WTC11 (cell line): Measurements from ENCODE around the gene TBCCD1. TPM values are rescaled to one million over a fixed set of nuclear protein-coding genes. Genes with fewer than 3 reads are reported as not detected.

ENCODE experiments used
- ATAC-seq: fragments of 200-7000 bp; cut with Tn5 transposase; 2 replicates; pipeline ENCODE4 v1.10.0; 2021; ENCODE audit warnings: mild to moderate bottlenecking, moderate library complexity
- CTCF ChIA-PET: fragments of 300-600 bp; sonication (Branson Sonifier 250); formaldehyde crosslinking; loops from one replicate; lab custom pipeline; 2021; ENCODE audit warnings: antibody characterized with exemption; lab: Charles Lee
- POLR2A ChIA-PET: fragments of 350-600 bp; sonication (Branson Sonifier 250); formaldehyde crosslinking; loops from one replicate; lab custom pipeline; 2021; ENCODE audit warnings: antibody characterized with exemption; lab: Charles Lee
- DNase-seq: peaks from one replicate; pipeline ENCODE4 v3.0.0; 2021; ENCODE audit warnings: low spot score
- H3K27ac Mint-ChIP-seq: 2 replicates; pipeline ENCODE4 v1.8.0; 2021; ENCODE audit warnings: mixed read lengths
- H3K27me3 Mint-ChIP-seq: 2 replicates; pipeline ENCODE4 v1.8.0; 2021; ENCODE audit warnings: low read depth, mild to moderate bottlenecking, moderate library complexity, mixed read lengths
- H3K36me3 Mint-ChIP-seq: 2 replicates; pipeline ENCODE4 v1.8.0; 2021; ENCODE audit warnings: mixed read lengths
- H3K4me1 Mint-ChIP-seq: 2 replicates; pipeline ENCODE4 v1.8.0; 2022; ENCODE audit warnings: mixed read lengths
- H3K4me3 Mint-ChIP-seq: 2 replicates; pipeline ENCODE4 v1.8.0; 2021; ENCODE audit warnings: mild to moderate bottlenecking, moderate library complexity, mixed read lengths
- H3K9me3 Mint-ChIP-seq: 2 replicates; pipeline ENCODE4 v1.8.0; 2021; ENCODE audit warnings: mixed read lengths
- CBFB ChIP-seq: sonication (generic); formaldehyde crosslinking; IDR thresholded peaks from 2 replicates; pipeline ENCODE4 v1.8.1; 2022; ENCODE audit warnings: mild to moderate bottlenecking, low read depth, missing genetic modification reagents
- ELF4 ChIP-seq: sonication (generic); formaldehyde crosslinking; IDR thresholded peaks from 2 replicates; pipeline ENCODE4 v1.8.1; 2022; ENCODE audit warnings: low read depth, mild to moderate bottlenecking, moderate library complexity, missing genetic modification reagents
- ESRRA ChIP-seq: sonication (generic); formaldehyde crosslinking; IDR thresholded peaks from 2 replicates; pipeline ENCODE4 v1.8.1; 2022; ENCODE audit warnings: mild to moderate bottlenecking, missing genetic modification reagents, borderline replicate concordance
- ETV6 ChIP-seq: sonication (generic); formaldehyde crosslinking; IDR thresholded peaks from 2 replicates; pipeline ENCODE4 v1.8.1; 2022; ENCODE audit warnings: mild to moderate bottlenecking, missing genetic modification reagents
- NFE2L1 ChIP-seq: sonication (generic); formaldehyde crosslinking; IDR thresholded peaks from 2 replicates; pipeline ENCODE4 v1.8.1; 2023; ENCODE audit warnings: missing genetic modification reagents
- NFYB ChIP-seq: sonication (generic); formaldehyde crosslinking; conservative IDR thresholded peaks from 2 replicates; pipeline ENCODE4 v1.8.0; 2022; ENCODE audit warnings: low read depth, missing genetic modification reagents
- NR2C2 ChIP-seq: sonication (generic); formaldehyde crosslinking; IDR thresholded peaks from 2 replicates; pipeline ENCODE4 v1.8.0; 2022; ENCODE audit warnings: mild to moderate bottlenecking, missing genetic modification reagents
- NR3C1 ChIP-seq: sonication (generic); formaldehyde crosslinking; conservative IDR thresholded peaks from 2 replicates; pipeline ENCODE4 v1.8.1; 2023; ENCODE audit warnings: low read depth, mild to moderate bottlenecking, missing genetic modification reagents
- SMAD3 ChIP-seq: sonication (generic); formaldehyde crosslinking; IDR thresholded peaks from 2 replicates; pipeline ENCODE4 v1.8.0; 2022; ENCODE audit warnings: missing genetic modification reagents, mild to moderate bottlenecking, borderline replicate concordance
- SMAD4 ChIP-seq: sonication (generic); formaldehyde crosslinking; IDR thresholded peaks from 2 replicates; pipeline ENCODE4 v1.8.0; 2022; ENCODE audit warnings: mild to moderate bottlenecking, missing genetic modification reagents
- SP1 ChIP-seq: sonication (generic); formaldehyde crosslinking; conservative IDR thresholded peaks from 2 replicates; pipeline ENCODE4 v1.8.1; 2022; ENCODE audit warnings: missing genetic modification reagents
- TCF7 ChIP-seq: sonication (generic); formaldehyde crosslinking; IDR thresholded peaks from 2 replicates; pipeline ENCODE4 v1.8.0; 2022; ENCODE audit warnings: mild to moderate bottlenecking, low read depth, missing genetic modification reagents, moderate library complexity
- TEAD4 ChIP-seq: sonication (generic); formaldehyde crosslinking; IDR thresholded peaks from 2 replicates; pipeline ENCODE4 v1.8.0; 2022; ENCODE audit warnings: mild to moderate bottlenecking, missing genetic modification reagents
- ZNF121 ChIP-seq: sonication (generic); formaldehyde crosslinking; IDR thresholded peaks from 2 replicates; pipeline ENCODE4 v1.8.0; 2023; ENCODE audit warnings: missing genetic modification reagents
- ZNF232 ChIP-seq: sonication (generic); formaldehyde crosslinking; IDR thresholded peaks from 2 replicates; pipeline ENCODE4 v1.8.0; 2022; ENCODE audit warnings: mild to moderate bottlenecking, missing genetic modification reagents
- ZNF396 ChIP-seq: fragments of 250-450 bp; sonication (Bioruptor Pico); IDR thresholded peaks from 2 replicates; pipeline ENCODE4 v1.8.0; 2021; ENCODE audit warnings: mild to moderate bottlenecking, moderate library complexity, borderline replicate concordance
- ZNF532 ChIP-seq: fragments of 250-450 bp; sonication (Bioruptor Pico); IDR thresholded peaks from 2 replicates; pipeline ENCODE4 v1.9.0; 2021; ENCODE audit warnings: mild to moderate bottlenecking, borderline replicate concordance
- ZNF671 ChIP-seq: fragments of 250-450 bp; sonication (Bioruptor Pico); IDR thresholded peaks from 2 replicates; pipeline ENCODE4 v1.8.0; 2021; ENCODE audit warnings: mild to moderate bottlenecking
- total RNA-seq: library from RNA; stranded (reverse); gene quantifications from 3 replicates; pipeline ENCODE4 v1.2.3, GENCODE V29; 2021
- TF ChIP-seq, protein P1 (sequence below): fragments of 250-450 bp; sonication (Bioruptor Pico); IDR thresholded peaks from 2 replicates; pipeline ENCODE4 v1.9.0; 2021; ENCODE audit warnings: moderate library complexity, mild to moderate bottlenecking, inconsistent platforms, borderline replicate concordance
- TF ChIP-seq, protein P2 (sequence below): sonication (generic); formaldehyde crosslinking; IDR thresholded peaks from 2 replicates; pipeline ENCODE4 v1.8.1; 2022; ENCODE audit warnings: mild to moderate bottlenecking, moderate library complexity, missing genetic modification reagents
- TF ChIP-seq, protein P3 (sequence below): sonication (generic); formaldehyde crosslinking; IDR thresholded peaks from 2 replicates; pipeline ENCODE4 v1.8.1; 2023; ENCODE audit warnings: mild to moderate bottlenecking, missing genetic modification reagents, moderate library complexity
- TF ChIP-seq, protein P4 (sequence below): fragments of 250-450 bp; sonication (Bioruptor Pico); IDR thresholded peaks from 2 replicates; pipeline ENCODE4 v1.9.0; 2021; ENCODE audit warnings: mild to moderate bottlenecking
- TF ChIP-seq, protein P5 (sequence below): sonication (generic); formaldehyde crosslinking; conservative IDR thresholded peaks from 2 replicates; pipeline ENCODE4 v1.8.1; 2022; ENCODE audit warnings: mild to moderate bottlenecking, missing genetic modification reagents

The TBCCD1 gene
- total RNA-seq, 1 experiment from 2014 or later = 10.6 TPM

DNA sequence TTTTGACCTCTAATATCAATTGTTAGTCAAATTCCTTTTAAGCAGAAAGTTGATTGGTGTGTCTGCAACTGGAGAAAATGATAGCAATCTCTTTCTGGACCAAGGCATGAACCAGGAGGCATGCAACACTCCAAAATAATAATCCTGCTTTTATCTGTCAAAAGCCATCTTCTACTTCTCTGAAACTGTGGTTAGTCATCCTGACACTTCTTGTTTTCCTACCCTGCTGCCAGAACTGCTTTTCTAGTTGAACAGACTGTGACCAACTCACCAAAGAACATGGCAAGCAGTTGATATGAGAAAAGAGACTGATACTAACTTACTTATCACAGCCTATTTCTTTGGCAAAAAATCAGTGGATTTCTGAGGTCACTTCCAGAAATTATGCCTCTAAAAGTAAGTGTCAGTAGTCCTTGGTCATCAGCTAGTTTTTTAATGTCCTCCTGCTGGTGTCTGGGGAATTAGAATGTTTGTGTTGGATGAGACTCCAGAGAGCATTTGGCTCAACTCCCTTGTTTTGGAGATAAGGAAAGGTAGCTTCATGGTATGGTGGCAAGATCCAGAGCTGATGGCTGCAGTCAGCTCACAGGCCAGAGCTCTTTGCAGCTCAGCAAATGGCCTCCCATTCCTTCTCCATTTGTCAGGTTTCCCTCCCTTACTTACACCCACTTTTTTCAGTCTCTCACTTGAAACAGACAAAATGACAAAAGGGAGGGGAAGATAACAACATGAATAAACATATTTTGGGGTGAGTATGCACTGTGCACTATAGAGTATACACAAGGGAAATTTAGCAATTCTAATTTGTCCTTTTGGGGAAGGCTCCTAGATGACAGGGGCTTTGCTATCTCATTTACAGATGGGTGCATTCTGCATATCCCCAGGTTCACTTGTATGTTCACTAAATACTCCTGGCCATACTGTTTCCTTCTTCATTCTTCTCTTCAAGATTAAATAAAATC, 30.0 kb downstream of the TBCCD1 start:
- DNase-seq = no peak
- CTCF ChIA-PET = interaction anchor here (1.1 to 3.8 kb wide), 2 partner anchors 78 to 277 kb away, joined by 5 to 38 read pairs; no protein-coding TSS in a partner anchor
- no peak for TF ChIP-seq ETV6 (CRISPR knock-in tag)
- no peak for TF ChIP-seq CBFB (CRISPR knock-in tag)
- TF ChIP-seq ESRRA = no peak
- TF ChIP-seq, protein P1, sequence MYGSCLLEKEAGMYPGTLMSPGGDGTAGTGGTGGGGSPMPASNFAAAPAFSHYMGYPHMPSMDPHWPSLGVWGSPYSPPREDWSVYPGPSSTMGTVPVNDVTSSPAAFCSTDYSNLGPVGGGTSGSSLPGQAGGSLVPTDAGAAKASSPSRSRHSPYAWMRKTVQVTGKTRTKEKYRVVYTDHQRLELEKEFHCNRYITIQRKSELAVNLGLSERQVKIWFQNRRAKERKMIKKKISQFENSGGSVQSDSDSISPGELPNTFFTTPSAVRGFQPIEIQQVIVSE (CRISPR knock-in tag) = no peak
- TF ChIP-seq ELF4 (CRISPR knock-in tag) = no peak
- TF ChIP-seq ZNF671 (CRISPR knock-in tag) = no peak
- no peak for TF ChIP-seq SP1 (CRISPR knock-in tag)
- TF ChIP-seq ZNF532 = no peak
- TF ChIP-seq, all 79 proteins: peak for 0
- Mint-ChIP-seq H3K9me3 (no peaks in the 10 kb centered on the region), H3K27ac (no peak overlapping the region), H3K36me3 (no peaks in the 10 kb centered on the region), H3K4me3 (no peak overlapping the region), H3K27me3 (no peaks in the 10 kb centered on the region), H3K4me1 (peaks cover 10% of the 10 kb centered on the region)
- POLR2A ChIA-PET = no interaction called here
- no peak for ATAC-seq

DNA sequence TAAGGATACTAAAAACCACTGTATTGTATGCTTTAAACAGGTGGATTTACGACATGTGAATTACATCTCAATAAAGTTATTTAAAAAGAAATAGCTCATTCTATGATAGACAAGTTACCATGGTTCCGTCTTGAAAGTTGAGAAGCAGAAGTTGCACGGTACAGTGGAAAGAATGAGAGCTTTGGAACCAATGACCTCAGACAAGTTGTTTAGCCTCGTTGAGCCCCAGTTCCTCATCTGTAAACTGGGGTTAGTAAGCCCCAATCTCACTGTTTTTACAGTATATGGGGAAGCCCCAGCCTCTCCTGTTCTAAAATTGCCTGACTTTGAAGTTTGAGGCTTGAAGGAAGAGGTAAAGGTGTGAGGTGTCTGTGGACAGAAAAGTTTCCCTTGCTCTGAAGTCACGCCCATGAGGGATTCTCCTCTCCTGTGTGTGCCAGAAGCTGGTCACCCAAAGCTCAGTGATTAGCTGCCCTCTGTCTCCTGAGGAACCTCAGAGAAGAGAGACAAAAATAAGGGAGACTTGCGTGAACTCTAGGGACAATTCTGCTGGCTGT, 32.9 kb downstream of the TBCCD1 start:
- Mint-ChIP-seq H3K4me1 (peaks cover 17% of the 10 kb centered on the region), H3K9me3 (peaks cover 5% of the 10 kb centered on the region), H3K36me3 (no peaks in the 10 kb centered on the region), H3K27me3 (no peaks in the 10 kb centered on the region), H3K27ac (no peak overlapping the region), H3K4me3 (no peak overlapping the region)
- CTCF ChIA-PET = interaction anchor here (0.6 to 3.8 kb wide), 3 partner anchors 115 to 280 kb away, joined by 3 to 38 read pairs (median 4); no protein-coding TSS in a partner anchor
- POLR2A ChIA-PET = no interaction called here
- DNase-seq = no peak
- ATAC-seq = no peak
- no peak for TF ChIP-seq NR2C2 (CRISPR knock-in tag)
- TF ChIP-seq TCF7 (CRISPR knock-in tag) = no peak
- TF ChIP-seq TEAD4 (CRISPR knock-in tag) = no peak
- TF ChIP-seq SMAD3 (CRISPR knock-in tag) = no peak
- TF ChIP-seq, protein P2, sequence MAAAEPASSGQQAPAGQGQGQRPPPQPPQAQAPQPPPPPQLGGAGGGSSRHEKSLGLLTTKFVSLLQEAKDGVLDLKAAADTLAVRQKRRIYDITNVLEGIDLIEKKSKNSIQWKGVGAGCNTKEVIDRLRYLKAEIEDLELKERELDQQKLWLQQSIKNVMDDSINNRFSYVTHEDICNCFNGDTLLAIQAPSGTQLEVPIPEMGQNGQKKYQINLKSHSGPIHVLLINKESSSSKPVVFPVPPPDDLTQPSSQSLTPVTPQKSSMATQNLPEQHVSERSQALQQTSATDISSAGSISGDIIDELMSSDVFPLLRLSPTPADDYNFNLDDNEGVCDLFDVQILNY = no peak
- TF ChIP-seq ZNF396 = no peak
- TF ChIP-seq SMAD4 (CRISPR knock-in tag) = no peak
- no peak for TF ChIP-seq ZNF121 (CRISPR knock-in tag)
- TF ChIP-seq, protein P3, sequence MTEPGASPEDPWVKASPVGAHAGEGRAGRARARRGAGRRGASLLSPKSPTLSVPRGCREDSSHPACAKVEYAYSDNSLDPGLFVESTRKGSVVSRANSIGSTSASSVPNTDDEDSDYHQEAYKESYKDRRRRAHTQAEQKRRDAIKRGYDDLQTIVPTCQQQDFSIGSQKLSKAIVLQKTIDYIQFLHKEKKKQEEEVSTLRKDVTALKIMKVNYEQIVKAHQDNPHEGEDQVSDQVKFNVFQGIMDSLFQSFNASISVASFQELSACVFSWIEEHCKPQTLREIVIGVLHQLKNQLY (CRISPR knock-in tag) = no peak
- no peak for TF ChIP-seq NFYB (CRISPR knock-in tag)
- TF ChIP-seq, protein P4, sequence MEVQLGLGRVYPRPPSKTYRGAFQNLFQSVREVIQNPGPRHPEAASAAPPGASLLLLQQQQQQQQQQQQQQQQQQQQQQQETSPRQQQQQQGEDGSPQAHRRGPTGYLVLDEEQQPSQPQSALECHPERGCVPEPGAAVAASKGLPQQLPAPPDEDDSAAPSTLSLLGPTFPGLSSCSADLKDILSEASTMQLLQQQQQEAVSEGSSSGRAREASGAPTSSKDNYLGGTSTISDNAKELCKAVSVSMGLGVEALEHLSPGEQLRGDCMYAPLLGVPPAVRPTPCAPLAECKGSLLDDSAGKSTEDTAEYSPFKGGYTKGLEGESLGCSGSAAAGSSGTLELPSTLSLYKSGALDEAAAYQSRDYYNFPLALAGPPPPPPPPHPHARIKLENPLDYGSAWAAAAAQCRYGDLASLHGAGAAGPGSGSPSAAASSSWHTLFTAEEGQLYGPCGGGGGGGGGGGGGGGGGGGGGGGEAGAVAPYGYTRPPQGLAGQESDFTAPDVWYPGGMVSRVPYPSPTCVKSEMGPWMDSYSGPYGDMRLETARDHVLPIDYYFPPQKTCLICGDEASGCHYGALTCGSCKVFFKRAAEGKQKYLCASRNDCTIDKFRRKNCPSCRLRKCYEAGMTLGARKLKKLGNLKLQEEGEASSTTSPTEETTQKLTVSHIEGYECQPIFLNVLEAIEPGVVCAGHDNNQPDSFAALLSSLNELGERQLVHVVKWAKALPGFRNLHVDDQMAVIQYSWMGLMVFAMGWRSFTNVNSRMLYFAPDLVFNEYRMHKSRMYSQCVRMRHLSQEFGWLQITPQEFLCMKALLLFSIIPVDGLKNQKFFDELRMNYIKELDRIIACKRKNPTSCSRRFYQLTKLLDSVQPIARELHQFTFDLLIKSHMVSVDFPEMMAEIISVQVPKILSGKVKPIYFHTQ (CRISPR knock-in tag) = no peak
- no peak for TF ChIP-seq ZNF232 (CRISPR knock-in tag)
- TF ChIP-seq, protein P1 (CRISPR knock-in tag) = no peak
- TF ChIP-seq, protein P5, sequence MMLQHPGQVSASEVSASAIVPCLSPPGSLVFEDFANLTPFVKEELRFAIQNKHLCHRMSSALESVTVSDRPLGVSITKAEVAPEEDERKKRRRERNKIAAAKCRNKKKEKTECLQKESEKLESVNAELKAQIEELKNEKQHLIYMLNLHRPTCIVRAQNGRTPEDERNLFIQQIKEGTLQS (CRISPR knock-in tag) = no peak
- no peak for TF ChIP-seq ELF4 (CRISPR knock-in tag)
- TF ChIP-seq NFE2L1 (CRISPR knock-in tag) = no peak
- TF ChIP-seq NR3C1 (CRISPR knock-in tag) = no peak
